CD4-positive, alpha-beta T cell treated with Interleukin-17A for 4 hours (primary cell): ENCODE results near the gene TCN1.

ENCODE experiments used
- DNase-seq: peaks from one replicate; pipeline ENCODE4 v3.0.0-alpha.2; 2020; ENCODE audit warnings: mixed read lengths

The TCN1 gene

GRCh38 chr11:59807047-59807610, 59.2 kb downstream of the TCN1 start:
- no peak for DNase-seq

- DNase-seq: no peak
These were observed 62.2 kb downstream of the TCN1 start for GRCh38 chr11:59804061-59804460.
